GM18868 (cell line): ENCODE results near the gene HINFP.
"Not testable (repeated sequence)": the region's sequence is repeated elsewhere in the genome, so short reads cannot be mapped to it uniquely, and the experiment has no call there.

Experiments used
- ATAC-seq: cut with Tn5 transposase; IDR thresholded peaks from one replicate; pipeline ENCODE4 v1.9.1; 2021; ENCODE audit warnings: mild to moderate bottlenecking, moderate library complexity; ENCODE audit not compliant: unreplicated experiment

The HINFP gene

GRCh38 chr11:119155733-119156492 is 34.5 kb downstream of the HINFP start:
- ATAC-seq: no peak

DNA sequence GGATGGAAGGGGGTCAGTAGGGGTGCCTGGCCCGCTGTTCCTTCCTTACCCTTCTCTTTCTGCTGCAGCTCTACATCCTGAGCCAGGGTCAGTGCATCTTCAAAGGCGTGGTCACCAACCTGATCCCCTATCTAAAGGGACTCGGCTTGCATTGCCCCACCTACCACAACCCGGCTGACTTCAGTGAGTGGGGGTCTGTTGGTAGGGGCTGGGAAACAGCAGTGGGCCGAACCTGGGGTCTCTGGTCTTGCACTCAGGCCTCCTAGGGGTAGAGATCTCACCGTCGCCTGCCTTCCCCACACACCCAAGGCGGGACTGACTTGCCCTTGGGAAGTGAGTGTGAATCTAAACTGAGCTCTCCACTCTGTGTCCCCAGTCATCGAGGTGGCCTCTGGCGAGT is 35.1 kb downstream of the HINFP start:
- ATAC-seq: no peak

GRCh38 chr11:119157063-119157462 is 35.7 kb downstream of the HINFP start:
- ATAC-seq: no peak

GRCh38 chr11:119158467-119158866 is 37.1 kb downstream of the HINFP start:
- ATAC-seq: no peak

DNA sequence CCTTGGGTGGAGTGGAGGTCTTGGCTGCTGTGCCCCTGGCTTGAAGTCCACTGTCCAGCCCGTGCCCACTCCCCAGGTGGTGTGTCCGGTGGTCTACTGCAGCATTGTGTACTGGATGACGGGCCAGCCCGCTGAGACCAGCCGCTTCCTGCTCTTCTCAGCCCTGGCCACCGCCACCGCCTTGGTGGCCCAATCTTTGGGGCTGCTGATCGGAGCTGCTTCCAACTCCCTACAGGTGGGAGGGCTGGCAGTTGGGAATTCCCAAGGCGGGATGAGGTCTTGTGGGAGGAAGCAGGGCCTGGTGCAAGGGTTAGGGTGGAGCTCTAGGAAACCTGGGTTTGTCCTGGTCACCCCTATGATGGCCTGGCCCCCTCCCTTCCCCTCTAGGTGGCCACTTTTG is 38.8 kb downstream of the HINFP start:
- ATAC-seq: no peak

DNA sequence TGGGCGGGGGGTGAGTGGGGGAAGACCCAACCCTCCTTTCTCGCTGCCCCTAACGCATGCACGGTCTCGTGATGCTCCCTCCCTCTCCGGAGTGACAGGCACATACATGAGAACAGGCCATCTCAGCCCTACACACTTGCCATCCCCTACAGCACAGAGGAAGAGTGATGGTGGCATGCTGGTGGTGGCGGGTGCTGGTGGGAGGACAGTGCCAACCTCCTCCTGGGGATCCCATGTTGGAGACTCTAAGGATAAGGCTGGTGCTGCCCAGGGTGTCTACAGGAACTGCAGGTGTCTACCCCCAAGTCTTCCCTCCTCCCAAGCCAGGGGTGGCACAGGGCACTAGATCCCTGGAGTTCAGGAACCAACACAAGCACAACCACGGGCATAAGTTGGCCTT is 40.5 kb downstream of the HINFP start:
- ATAC-seq: no peak

GRCh38 chr11:119166368-119167076 is 45.1 kb downstream of the HINFP start:
- no peak for ATAC-seq

- ATAC-seq: not testable (repeated sequence)
These were observed 45.7 kb downstream of the HINFP start for GRCh38 chr11:119167077-119167458.

DNA sequence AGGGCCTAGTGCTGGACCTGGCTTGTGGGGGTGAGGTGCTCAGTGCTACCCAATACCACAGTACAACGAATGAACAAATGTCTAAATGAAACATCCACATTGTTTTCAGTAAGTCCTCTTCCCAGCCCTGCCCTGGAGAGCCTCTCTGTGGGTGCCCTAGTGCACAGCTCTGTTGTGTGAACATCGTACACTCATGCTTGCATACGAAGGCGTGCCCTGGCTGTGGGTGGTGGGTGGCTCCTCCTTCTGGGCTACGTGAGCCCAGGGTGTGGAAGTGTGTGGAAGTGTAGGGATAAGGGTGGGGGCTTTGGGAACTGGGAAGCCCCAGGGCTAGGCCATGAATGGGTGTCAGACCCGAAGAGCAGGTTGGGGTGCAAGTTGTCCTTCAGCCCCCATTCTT is 46.6 kb downstream of the HINFP start:
- no peak for ATAC-seq

DNA sequence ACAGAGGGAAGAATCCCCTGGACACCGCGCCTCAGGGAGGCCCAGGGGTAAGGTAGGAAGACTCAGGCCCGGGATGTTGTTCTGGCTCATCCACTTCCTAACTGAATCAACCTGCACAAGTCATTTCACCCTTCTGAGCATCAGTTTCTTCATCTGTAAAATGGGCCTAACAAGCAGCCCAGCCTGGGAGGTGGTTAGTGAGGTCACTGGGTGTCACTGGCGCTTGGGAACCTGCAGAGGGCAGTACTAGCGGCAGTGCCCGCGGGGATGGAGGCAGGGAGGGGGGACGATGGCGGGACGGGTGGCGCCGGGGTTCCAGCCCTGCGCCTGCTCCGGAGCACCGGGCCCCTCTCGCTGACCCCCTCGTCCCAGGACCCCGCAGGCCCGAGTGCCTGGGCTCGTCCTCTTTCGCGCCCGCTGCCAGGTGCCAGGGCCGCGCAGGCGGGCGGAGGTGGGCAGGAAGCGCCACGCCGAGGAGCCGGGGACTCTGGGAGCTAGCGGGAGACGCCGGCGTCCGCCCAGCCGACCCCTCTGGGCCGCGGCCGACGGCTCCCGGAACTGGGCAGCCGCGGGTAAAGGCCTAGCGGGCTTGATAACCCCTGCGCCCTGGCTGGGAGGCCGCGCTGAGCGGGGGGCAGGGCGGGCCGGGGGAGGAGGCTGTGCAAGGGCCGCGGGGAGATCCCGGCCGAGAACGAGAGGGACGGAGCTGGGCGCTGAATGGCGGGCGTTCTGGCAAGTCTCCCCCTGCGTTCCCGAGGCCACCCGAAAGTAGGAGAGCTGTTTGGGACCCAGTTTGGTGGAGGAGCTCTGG is 47.3 kb downstream of the HINFP start, which contains the start of gene NLRX1:
Gene NLRX1 (plus strand): TSS at position 255 of the 811 bp plus-strand sequence. CDS start 2,679 bp downstream, outside the sequence.
- ATAC-seq: peak; percentile 93

- peak; percentile 8 for ATAC-seq
These were observed 47.9 kb downstream of the HINFP start for GRCh38 chr11:119169282-119169719.

- ATAC-seq: no peak
These were observed 51.1 kb downstream of the HINFP start for GRCh38 chr11:119172513-119172912.

DNA sequence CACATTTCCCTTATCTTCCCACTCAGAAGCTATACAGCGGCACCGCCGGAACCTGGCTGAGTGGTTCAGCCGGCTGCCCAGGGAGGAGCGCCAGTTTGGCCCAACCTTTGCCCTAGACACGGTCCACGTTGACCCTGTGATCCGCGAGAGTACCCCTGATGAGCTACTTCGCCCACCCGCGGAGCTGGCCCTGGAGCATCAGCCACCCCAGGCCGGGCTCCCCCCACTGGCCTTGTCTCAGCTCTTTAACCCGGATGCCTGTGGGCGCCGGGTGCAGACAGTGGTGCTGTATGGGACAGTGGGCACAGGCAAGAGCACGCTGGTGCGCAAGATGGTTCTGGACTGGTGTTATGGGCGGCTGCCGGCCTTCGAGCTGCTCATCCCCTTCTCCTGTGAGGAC is 52.1 kb downstream of the HINFP start:
- no peak for ATAC-seq

DNA sequence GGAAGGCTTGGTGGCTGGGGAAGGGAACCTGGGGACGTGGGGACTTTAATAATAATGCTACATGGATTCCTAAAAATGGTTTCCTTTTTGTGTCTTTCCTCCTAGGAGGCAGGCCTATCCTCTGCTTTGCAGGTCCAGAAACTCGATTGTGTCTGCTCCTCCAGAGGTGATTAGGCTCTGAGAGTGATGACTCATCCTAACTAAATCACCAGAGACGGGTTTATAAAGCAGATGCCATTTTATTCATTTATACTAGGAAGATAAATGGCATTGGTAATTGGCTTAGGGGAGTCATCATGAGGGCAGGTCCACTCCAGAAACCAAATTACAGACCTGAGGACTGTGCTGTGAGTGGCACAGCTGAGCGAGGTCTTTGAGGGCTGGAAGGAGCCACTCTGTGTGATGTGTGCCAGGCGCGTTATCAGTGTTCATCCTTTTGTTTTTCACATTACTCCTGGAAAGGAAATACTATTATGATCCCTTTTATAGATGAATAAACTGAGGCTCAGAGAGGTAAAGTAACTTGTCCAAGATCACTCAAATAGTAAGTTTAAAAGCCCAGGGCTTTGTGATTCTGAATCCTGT is 54.2 kb downstream of the HINFP start:
- no peak for ATAC-seq

DNA sequence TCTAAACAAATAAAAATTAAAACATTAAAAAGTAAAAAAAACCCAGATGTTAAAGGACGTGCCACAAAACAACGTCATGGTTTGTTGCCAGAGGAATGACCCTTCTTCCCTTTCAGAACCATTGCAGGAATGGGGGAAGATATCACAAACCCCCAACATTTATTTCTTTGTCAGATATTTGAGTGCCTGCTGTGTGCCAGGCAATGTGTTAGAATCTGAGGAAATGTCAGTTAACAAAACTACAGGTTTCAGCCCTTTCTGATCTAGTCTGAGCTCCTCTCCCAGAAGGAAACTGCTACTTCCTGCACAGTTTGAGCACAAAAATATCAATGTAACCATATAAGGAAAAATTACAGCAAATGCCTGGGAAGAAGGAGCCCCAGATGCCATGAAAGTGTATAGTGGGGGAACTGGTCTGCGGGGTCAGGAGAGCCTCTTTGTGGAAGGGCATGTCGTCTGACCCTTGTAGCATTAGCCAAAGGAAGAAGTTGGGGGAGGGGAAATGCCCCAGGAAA is 56.8 kb downstream of the HINFP start:
- no peak for ATAC-seq

DNA sequence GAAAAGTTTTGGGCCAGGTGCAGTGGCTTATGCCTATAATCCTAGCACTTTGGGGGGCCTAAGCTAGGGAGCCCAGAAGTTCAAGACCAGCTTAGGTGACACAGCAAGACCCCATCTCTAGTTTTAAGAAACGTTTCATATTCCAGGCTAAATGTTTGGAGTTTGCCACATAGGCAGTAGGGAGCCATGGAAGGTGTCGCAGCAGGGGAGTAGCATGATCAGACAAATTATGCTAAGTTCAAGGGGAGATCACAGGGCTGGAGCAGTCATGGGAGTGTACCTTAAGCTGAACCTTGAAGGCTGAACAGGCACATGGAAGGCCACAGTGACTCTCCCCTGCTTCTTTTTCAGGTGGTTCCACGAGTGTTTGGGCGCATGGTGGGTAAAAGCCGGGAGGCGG is 58.0 kb downstream of the HINFP start:
- ATAC-seq: no peak

GRCh38 chr11:119179983-119180382 is 58.6 kb downstream of the HINFP start:
- ATAC-seq: no peak

DNA sequence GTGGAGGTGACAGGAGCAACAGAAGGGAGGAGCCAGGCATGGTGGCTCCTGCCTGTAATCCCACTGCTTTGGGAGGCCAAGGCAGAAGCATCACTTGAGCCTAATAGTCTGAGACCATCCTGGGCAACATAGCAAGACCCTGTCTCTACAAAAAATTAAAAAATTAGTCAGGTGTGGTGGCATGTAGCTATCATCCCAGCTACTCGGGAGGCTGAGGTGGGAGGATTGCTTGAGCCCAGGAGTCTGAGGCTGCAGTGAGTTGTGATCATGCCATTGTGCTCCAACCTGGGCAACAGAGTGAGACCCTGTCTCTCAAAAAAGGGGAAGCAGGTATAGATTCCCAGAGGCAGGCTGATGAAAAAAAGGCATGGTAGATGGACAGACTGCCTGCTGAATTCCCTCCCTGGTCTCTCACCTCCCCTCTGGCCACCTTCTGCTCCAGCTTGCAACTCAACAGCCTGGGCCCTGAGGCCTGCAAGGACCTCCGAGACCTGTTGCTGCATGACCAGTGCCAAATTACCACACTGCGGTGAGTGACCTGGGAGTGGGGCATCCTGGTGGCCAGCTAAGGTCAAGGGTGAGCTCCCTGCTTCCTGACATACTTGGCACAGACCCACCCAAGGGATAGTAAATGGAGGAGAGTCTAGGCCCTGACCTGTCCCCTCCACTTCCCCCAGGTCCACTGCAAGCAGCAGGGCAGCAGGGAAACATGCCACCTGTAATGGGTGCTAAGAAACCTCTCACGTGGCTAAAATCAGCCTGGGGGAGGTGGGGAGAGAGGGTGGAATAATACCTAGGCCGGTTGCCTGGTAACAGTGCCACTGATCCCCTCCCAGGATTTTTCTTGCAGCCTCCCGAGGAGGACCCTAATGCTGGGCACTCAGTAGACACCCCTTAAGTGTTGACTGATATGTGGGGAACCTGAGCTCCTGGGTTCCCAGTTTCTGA is 59.6 kb downstream of the HINFP start:
- no peak for ATAC-seq

- ATAC-seq: no peak
These were observed 60.5 kb downstream of the HINFP start for GRCh38 chr11:119181677-119182412.
